Uterus (tissue), 2 donors: ENCODE results near the gene DIAPH3.

ENCODE experiments used
- POLR2A ChIP-seq, 2 donors: fragments of 450-650 bp; IDR thresholded peaks; one replicate each; pipeline ENCODE4 v1.6.1; 2016; ENCODE audit warnings: antibody characterized with exemption in 2 of 2, mild to moderate bottlenecking in 1 of 2, moderate library complexity in 1 of 2
- TF ChIP-seq, protein P1 (sequence below), 4 experiments: fragments of 200-600 bp in 2 of 4; fragments of 450-650 bp in 2 of 4; sonication (generic) in 2 of 4; IDR thresholded peaks; one replicate each; pipeline ENCODE4 v1.5.1; 2016 to 2019; ENCODE audit warnings: antibody characterized with exemption in 4 of 4, mild to moderate bottlenecking in 2 of 4, moderate library complexity in 1 of 4

DNA sequence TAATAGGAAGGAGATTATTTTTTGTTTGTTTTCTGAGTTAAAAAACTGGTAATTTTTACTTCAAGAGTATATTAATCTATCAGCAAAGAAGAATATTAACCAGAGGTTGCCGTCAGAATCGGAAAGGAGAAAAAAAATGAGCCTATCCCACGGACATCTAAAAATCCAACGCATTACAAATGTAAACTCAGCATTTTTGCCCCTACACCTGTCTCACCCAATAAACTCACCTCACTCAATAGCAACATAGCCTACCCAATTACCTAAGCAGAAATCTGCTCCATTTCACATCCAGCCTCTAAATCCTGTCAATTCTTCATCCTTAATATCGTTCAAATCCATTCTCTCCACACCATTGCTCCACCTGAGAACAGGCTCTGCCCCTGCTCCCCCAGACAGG lies 10.4 kb upstream of the DIAPH3 start:
- TF ChIP-seq, protein P1, sequence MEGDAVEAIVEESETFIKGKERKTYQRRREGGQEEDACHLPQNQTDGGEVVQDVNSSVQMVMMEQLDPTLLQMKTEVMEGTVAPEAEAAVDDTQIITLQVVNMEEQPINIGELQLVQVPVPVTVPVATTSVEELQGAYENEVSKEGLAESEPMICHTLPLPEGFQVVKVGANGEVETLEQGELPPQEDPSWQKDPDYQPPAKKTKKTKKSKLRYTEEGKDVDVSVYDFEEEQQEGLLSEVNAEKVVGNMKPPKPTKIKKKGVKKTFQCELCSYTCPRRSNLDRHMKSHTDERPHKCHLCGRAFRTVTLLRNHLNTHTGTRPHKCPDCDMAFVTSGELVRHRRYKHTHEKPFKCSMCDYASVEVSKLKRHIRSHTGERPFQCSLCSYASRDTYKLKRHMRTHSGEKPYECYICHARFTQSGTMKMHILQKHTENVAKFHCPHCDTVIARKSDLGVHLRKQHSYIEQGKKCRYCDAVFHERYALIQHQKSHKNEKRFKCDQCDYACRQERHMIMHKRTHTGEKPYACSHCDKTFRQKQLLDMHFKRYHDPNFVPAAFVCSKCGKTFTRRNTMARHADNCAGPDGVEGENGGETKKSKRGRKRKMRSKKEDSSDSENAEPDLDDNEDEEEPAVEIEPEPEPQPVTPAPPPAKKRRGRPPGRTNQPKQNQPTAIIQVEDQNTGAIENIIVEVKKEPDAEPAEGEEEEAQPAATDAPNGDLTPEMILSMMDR (IDR thresholded peaks at IDR 0.05): no peak
- TF ChIP-seq POLR2A (IDR thresholded peaks at IDR 0.05): no peak
